ENCODE results near the gene COQ2.
A peak's percentile ranks its signal among the peaks of the same experiment; 100 is the strongest.
"Not testable (repeated sequence)": the region's sequence is repeated elsewhere in the genome, so short reads cannot be mapped to it uniquely, and the experiment has no call there.

Gene COQ2

DNA sequence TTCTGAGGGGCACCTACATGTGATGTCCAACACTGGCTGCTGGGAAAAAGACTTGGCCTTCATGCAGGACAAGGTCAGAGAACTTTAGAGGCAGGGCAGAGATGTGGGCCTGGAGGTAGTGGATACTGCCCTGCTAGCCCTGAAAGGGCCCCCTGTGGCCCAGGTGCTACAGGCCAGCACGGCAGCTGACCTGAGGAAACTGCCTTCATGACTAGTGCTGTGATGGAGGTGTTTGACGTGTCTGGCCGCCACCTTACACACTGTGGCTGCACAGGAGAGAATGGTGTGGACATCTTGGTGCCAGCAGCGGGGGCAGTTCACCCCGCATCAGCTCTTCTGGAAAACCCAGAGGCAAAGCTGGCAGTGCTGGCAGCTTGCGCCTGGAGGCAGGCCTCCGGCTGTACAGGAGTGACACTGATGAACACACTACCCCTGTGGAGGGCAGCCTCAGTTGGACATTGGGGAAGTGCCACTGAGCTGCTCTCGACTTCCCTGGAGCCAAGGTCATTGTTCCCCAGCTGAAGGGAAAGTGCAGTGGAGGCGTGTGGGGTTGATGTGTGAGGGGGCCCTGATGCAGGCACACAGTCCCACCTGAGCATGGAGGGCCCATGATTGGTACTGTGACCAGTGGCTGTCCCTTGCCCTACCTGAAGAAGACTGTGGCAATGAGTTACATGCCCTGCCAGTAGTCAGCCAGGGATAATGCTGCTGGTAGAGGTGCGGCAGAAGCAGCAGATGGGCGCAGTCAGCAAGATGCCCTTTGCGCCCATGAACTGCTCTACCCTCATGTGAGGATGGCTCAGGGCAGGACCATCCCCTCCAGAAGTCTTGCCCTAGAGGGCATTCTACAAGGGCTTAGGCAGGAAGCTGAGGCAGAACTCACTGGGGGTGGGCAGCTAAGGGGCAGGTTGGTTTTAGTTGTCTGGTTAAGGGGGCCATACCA is 36.9 kb downstream of the COQ2 start:
- no peak for DNase-seq

GRCh38 chr4:83241132-83241531 is 43.5 kb downstream of the COQ2 start:
- DNase-seq, result no peak

DNA sequence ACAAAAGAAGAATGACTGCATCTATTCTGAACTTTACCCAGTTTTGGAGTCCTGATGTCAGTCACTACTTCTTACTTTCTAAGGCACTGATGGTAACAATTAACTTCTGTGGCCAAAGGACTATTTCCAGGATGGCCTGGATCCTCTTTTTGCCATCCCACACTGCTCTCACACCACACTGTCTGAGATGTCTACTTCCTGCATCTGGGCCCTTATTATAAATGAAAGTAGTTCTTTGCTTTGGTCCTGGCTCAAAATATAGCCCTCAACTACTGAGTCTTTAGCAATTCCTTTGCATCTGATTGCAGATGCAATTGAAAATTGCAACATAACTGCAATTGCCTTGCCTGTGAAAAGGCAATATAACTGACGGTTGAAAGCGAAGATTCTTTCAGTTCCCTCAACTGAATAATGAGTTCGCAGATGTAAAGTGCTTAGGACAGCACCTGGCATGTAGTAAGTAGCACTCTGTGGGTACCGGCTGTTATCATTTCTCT is 44.2 kb downstream of the COQ2 start:
- no peak for DNase-seq

GRCh38 chr4:83238393-83239248 is 46.0 kb downstream of the COQ2 start:
- DNase-seq, result no peak

GRCh38 chr4:83237591-83237990 is 47.0 kb downstream of the COQ2 start:
- no peak for DNase-seq

- not testable (repeated sequence) for DNase-seq
Observed at GRCh38 chr4:83235645-83236133, 48.9 kb downstream of the COQ2 start.

- no peak for DNase-seq
Observed at GRCh38 chr4:83234902-83235644, 49.5 kb downstream of the COQ2 start.

GRCh38 chr4:83234387-83234786 is 50.2 kb downstream of the COQ2 start:
- not testable (repeated sequence) for DNase-seq

GRCh38 chr4:83232082-83232481 is 52.5 kb downstream of the COQ2 start:
- no peak for DNase-seq

GRCh38 chr4:83231620-83232076 is 53.0 kb downstream of the COQ2 start:
- no peak for DNase-seq

DNA sequence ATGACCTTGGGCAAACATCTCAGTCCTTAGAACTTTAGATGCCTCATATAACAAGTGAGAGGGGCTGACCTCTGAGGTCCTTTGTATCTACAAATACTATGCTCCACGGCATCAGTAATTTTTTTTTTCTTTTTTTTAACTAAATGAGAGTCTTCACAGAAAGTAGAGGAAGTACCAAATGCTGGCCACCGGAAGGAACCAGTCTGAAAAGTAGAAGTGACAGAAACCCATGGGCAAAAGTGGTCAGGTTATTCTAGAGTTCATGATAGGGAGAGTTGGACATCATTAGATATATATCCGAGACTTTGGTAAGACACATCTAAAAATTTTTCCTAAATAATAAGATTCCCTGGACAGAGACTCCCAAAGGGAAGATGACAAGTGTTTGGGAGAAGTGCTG is 53.7 kb downstream of the COQ2 start:
- DNase-seq, result no peak

DNA sequence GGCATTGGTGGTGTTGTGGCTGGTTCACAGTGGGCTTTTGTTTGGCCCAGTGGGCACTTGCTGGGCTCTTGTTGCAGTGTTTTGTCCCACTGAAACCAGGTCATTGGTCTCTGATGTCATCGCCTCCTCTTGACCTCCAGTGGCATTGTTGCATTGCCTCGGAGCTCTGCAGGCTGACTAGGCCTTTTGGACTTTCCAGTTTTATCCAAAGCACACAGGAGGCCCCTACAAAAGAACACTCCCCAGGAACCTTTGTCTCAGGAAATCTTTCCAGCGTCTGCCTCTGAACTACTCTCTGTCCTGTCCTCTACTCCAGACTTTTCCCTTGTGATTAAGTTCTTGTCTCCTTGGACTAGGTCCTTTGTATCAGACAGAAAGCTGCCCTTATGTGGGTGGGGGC is 54.8 kb downstream of the COQ2 start:
- DNase-seq, result no peak

DNA sequence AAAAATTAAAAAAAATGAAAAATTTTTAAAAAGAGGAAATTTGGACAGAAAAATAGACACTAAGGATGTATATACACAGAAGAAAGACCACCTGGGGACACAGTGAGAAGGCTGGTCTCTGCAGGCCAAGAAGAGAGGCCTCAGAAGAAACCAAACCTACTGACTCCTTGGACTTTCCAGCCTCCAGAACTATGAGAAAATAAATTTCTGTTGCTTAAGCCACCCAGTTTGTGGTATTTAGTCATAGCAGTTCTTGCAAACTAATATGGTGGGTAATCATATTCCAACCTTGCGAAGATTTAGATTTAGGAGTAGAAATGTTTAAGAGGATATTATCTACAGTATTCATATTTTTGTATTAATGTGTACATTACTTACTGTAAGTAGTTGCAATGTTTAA is 56.4 kb downstream of the COQ2 start:
- no peak for DNase-seq

GRCh38 chr4:83224502-83225197 is 59.9 kb downstream of the COQ2 start:
- DNase-seq, result no peak

DNA sequence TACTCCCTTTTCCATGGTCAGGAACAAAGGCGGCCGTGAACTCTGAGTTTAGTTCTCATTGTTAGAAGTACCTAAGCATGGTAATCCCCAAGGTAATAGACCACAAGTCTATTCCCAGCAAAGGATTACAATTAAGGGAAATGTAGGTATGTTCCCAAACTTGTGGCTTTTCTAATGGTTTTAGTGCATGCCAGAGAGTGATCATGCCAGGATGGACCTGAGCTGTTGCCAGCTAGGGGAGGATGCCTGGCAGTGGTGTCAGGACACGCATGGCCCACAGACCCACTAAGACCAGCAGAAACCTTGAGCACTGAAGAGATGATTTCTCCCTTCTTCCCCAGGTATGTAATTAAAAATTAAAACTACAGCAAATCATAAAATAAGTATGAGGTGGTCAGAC is 60.8 kb downstream of the COQ2 start:
- DNase-seq, result no peak

GRCh38 chr4:83221897-83222441 is 62.6 kb downstream of the COQ2 start:
- no peak for DNase-seq

- no peak for DNase-seq
Observed at GRCh38 chr4:83219344-83220331, 65.0 kb downstream of the COQ2 start.

DNA sequence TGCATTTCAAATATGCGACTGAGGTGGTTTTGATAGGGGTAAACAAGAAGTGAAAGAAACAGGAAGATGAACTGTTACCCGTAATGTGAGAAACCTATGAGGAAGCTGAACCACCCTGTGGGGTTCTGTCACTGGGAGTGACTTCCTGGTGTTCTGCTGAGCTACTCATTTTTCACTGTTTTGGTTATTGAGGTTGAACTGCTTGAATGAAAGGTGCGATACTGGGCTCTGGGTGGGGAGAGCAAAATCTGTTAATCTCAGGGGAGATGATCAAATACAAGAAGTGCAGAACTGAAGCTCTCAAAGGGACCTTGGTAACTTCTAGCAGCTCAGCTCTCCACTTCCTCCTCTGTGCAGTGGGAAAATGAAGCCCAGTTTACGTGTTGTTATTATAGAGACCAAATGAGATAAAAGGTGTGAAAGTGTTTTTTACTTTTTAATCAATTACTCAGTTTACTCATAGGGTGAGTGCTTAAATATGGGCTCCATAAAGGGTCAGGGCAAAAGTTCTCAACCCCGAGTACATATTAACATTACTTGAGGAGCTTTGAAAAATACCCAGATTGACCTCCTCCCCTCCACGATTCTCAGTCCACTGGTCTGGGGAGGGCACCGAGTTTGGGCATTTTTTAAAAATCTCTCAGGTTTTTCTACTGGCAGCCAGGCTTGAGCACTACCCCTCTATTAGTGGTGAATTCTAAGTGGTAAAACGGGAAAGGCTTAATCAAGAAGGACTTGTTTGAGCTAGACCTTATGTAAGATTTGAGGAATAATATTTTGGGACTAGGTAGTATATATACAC is 66.7 kb downstream of the COQ2 start:
- DNase-seq, result peak; percentile 60

- DNase-seq, result no peak
Observed at GRCh38 chr4:83216959-83217683, 67.5 kb downstream of the COQ2 start.

Measured in KG1 (cell line).